Transverse colon (tissue), 3 donors: ENCODE measurements around the gene CDC14B.

Experiments
- CTCF ChIP-seq, 5 experiments: fragments of 200-600 bp in 3 of 5; fragments of 450-650 bp in 2 of 5; sonication (generic) in 3 of 5; IDR thresholded peaks; 1 replicate in 2 of 5; 2 replicates in 3 of 5; pipeline ENCODE4 v1.5.1; 2016 to 2017; ENCODE audit warnings: antibody characterized with exemption in 5 of 5, inconsistent platforms in 3 of 5, mild to moderate bottlenecking in 2 of 5, moderate library complexity in 1 of 5
- EP300 ChIP-seq: sonication (generic); formaldehyde crosslinking; IDR thresholded peaks from one replicate; pipeline ENCODE4 v1.6.1; 2017; ENCODE audit warnings: antibody characterized with exemption, low read depth

GRCh38 chr9:96612105-96612965, 7.3 kb downstream of the CDC14B start:
- no peak for TF ChIP-seq EP300
- TF ChIP-seq CTCF (IDR thresholded peaks at IDR 0.05): no peak
